Panc1 (cell line): Measurements from ENCODE around the gene CCDC158. TPM values are rescaled to one million over a fixed set of nuclear protein-coding genes. Genes with fewer than 3 reads are reported as not detected.

Experiments
- ATAC-seq: fragments of 200-7000 bp; cut with Tn5 transposase; 2 replicates; pipeline ENCODE4 v1.9.1; 2020; ENCODE audit warnings: mild to moderate bottlenecking, moderate library complexity
- BruUV-seq: library from RNA; stranded (reverse); fragments of 400-500 nt; replicated peaks from 2 replicates; lab custom pipeline; 2021; lab: Mats Ljungman, UMichigan
- CTCF ChIA-PET: fragments of 300-600 bp; sonication (Branson Sonifier 250); formaldehyde crosslinking; loops from one replicate; lab custom pipeline; 2022; ENCODE audit warnings: antibody characterized with exemption; lab: Charles Lee
- POLR2A ChIA-PET: fragments of 300-600 bp; sonication (Branson Sonifier 250); formaldehyde crosslinking; loops from one replicate; lab custom pipeline; 2022; ENCODE audit warnings: antibody characterized with exemption; lab: Charles Lee
- DNase-seq: peaks from one replicate; pipeline ENCODE4 v3.0.0-alpha.2; 2010; ENCODE audit warnings: low read depth, low spot score
- H3K27ac ChIP-seq: 2 replicates; pipeline ENCODE4 v1.5.1; 2011; ENCODE audit warnings: mild to moderate bottlenecking, low read length, inconsistent platforms
- H3K27me3 ChIP-seq: fragments of 200-500 bp; sonication (Bioruptor generic); 2 replicates; pipeline ENCODE4 v1.6.0; 2014; ENCODE audit warnings: low read length, inconsistent platforms; ENCODE audit not compliant: control insufficient read depth, insufficient read depth
- H3K36me3 ChIP-seq: fragments of 200-500 bp; sonication (Bioruptor generic); 2 replicates; pipeline ENCODE4 v1.5.1; 2014; ENCODE audit warnings: inconsistent platforms, mild to moderate bottlenecking, low read length, moderate library complexity; ENCODE audit not compliant: control insufficient read depth, insufficient read depth
- H3K4me1 ChIP-seq: 2 replicates; pipeline ENCODE4 v1.5.1; 2011; ENCODE audit warnings: inconsistent platforms, mild to moderate bottlenecking, low read length, moderate library complexity; ENCODE audit not compliant: control insufficient read depth, insufficient read depth
- H3K4me3 ChIP-seq, 2 experiments: 2 replicates each; pipeline ENCODE4 v1.5.1; 2011 to 2012; ENCODE audit warnings: low read depth in 2 of 2, low read length in 2 of 2, mild to moderate bottlenecking in 2 of 2, inconsistent platforms in 1 of 2, moderate library complexity in 1 of 2
- H3K9me3 ChIP-seq: fragments of 200-500 bp; sonication (Bioruptor generic); 2 replicates; pipeline ENCODE4 v1.5.1; 2014; ENCODE audit warnings: low read depth, mild to moderate bottlenecking, inconsistent platforms, low read length, moderate library complexity; ENCODE audit not compliant: control insufficient read depth, insufficient read depth
- POLR2AphosphoS5 ChIP-seq: IDR thresholded peaks from 2 replicates; pipeline ENCODE4 v1.6.1; 2012; ENCODE audit warnings: mild to moderate bottlenecking, low read depth, low read length, moderate library complexity
- REST ChIP-seq, 2 experiments: IDR thresholded peaks; 2 replicates each; pipeline ENCODE4 v1.6.1; 2011 to 2012; ENCODE audit warnings: low read depth in 2 of 2, control low read depth in 1 of 2, low read length in 1 of 2, mild to moderate bottlenecking in 1 of 2, moderate library complexity in 1 of 2; ENCODE audit not compliant: insufficient read depth in 1 of 2
- SIN3A ChIP-seq: IDR thresholded peaks from 2 replicates; pipeline ENCODE4 v1.6.1; 2012; ENCODE audit warnings: low read depth, mild to moderate bottlenecking, low read length, moderate library complexity, borderline replicate concordance; ENCODE audit not compliant: insufficient read depth
- TCF7L2 ChIP-seq: IDR thresholded peaks from 2 replicates; pipeline ENCODE4 v1.6.1; 2011; ENCODE audit warnings: mild to moderate bottlenecking, low read depth, low read length, inconsistent platforms
- in situ Hi-C: cut with HindIII; loops from 2 replicates; pipeline ENCODE4 v1.10.0; 2016; ENCODE audit warnings: low sequenced_read_pairs, low pct_unique_long_range_greater_than_20kb
- intact Hi-C: fragments of 100-400 bp; cut with micrococcal nuclease; formaldehyde crosslinking; loops from one replicate; pipeline ENCODE4 v1.10.0; 2022; ENCODE audit not compliant: unreplicated experiment
- total RNA-seq: library from RNA; stranded (reverse); gene quantifications from one replicate; pipeline ENCODE4 v1.2.1, GENCODE V29; 2021; ENCODE audit not compliant: unreplicated experiment
- TF ChIP-seq, protein P1 (sequence below): fragments of 450-650 bp; IDR thresholded peaks from 2 replicates; pipeline ENCODE4 v1.5.1; 2017; ENCODE audit warnings: mild to moderate bottlenecking

The CCDC158 gene
- total RNA-seq, 1 experiment from 2014 or later, result 0.28 TPM

DNA sequence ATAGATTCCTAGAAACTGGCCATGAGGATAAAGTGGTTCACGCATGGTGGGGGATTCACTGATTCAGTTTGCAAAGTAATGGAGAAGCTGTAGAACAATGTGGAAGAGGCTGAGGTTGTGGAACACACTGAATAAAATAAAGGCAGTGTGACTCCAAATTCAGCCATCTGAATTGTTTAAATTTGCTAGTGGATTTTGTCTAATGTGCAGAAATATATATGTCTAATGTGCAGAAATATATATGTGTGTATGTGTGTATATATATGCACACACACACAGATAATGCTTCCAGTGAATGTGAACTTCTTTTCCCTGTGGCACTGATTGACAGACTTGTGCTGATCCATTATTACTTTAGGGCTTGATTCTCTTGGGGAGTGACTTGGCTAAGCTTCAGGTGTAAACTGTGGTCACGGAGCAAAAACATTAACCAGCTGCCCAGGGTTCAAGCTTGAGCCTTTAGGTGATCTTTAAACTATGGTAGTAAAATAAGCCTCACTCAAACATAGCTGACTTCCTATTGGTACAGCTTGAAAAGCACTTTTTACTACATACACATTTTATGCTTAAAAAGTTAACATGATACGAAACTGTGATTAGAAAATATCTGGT is 110.9 kb downstream of the CCDC158 start:
- in situ Hi-C loops (no loop called here), intact Hi-C loops (no loop called here)
- H3K27ac ChIP-seq, result no peak overlapping the region
- TF ChIP-seq POLR2AphosphoS5 (no peak), TCF7L2 (no peak), SIN3A (no peak), REST (IDR thresholded peaks at IDR 0.05; ENCODE audit: insufficient read depth in 1 of 2, low read depth in 2 of 2, low read length in 1 of 2) (no peak)
- TF ChIP-seq, protein P1, sequence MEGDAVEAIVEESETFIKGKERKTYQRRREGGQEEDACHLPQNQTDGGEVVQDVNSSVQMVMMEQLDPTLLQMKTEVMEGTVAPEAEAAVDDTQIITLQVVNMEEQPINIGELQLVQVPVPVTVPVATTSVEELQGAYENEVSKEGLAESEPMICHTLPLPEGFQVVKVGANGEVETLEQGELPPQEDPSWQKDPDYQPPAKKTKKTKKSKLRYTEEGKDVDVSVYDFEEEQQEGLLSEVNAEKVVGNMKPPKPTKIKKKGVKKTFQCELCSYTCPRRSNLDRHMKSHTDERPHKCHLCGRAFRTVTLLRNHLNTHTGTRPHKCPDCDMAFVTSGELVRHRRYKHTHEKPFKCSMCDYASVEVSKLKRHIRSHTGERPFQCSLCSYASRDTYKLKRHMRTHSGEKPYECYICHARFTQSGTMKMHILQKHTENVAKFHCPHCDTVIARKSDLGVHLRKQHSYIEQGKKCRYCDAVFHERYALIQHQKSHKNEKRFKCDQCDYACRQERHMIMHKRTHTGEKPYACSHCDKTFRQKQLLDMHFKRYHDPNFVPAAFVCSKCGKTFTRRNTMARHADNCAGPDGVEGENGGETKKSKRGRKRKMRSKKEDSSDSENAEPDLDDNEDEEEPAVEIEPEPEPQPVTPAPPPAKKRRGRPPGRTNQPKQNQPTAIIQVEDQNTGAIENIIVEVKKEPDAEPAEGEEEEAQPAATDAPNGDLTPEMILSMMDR, result no peak
- no peak overlapping the region for H3K4me3 ChIP-seq
- H3K4me1 ChIP-seq, result no peaks in the 10 kb centered on the region; the same call in 1 of the 2 replicates
- ChIA-PET CTCF (no interaction called here), POLR2A (no interaction called here)
- no peaks in the 10 kb centered on the region for H3K27me3 ChIP-seq
- no TSS peak for BruUV-seq
- no peaks in the 10 kb centered on the region; the same call in none of the 2 replicates for H3K36me3 ChIP-seq
- DNase-seq (no peak), ATAC-seq (no peak)
- H3K9me3 ChIP-seq, result no peaks in the 10 kb centered on the region

DNA sequence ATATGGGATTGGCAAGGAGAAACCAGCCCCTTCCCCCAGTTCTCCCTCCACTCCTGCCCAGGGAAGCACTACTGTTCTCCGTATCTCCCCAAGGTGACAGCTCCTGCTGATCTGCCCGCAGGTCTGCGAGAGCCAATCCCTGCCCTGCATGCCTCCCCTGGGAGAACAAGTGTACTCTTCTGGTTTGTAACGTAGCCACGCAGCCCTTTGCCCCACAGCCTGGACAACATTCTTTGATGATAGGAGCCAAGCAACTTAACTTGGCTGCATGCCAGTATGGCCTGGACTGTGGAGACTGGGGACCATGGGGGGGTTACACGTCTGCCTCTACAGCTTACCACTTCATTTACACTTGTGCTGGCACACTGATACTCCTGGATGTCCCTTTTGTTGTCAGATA is 112.4 kb downstream of the CCDC158 start:
- Histone ChIP-seq H3K4me3 (no peak overlapping the region), H3K27ac (no peak overlapping the region), H3K27me3 (no peaks in the 10 kb centered on the region), H3K36me3 (no peaks in the 10 kb centered on the region; the same call in none of the 2 replicates), H3K9me3 (no peaks in the 10 kb centered on the region), H3K4me1 (no peaks in the 10 kb centered on the region; the same call in 1 of the 2 replicates)
- ATAC-seq, result no peak
- no peak for DNase-seq
- TF ChIP-seq POLR2AphosphoS5, result no peak
- POLR2A ChIA-PET, result no interaction called here
- intact Hi-C loops (no loop called here), in situ Hi-C loops (no loop called here)
- CTCF ChIA-PET, result no interaction called here
- no TSS peak for BruUV-seq

- no TSS peak for BruUV-seq
- Histone ChIP-seq H3K4me1 (no peaks in the 10 kb centered on the region; the same call in 1 of the 2 replicates), H3K36me3 (no peaks in the 10 kb centered on the region; the same call in none of the 2 replicates), H3K27ac (peak overlapping the region; percentile 81; the same call in 1 of the 2 replicates), H3K4me3 (peak overlapping the region; percentile 77 to 88), H3K9me3 (no peaks in the 10 kb centered on the region), H3K27me3 (no peaks in the 10 kb centered on the region)
- no peak for TF ChIP-seq TCF7L2
- no peak for TF ChIP-seq REST (IDR thresholded peaks at IDR 0.05; ENCODE audit: insufficient read depth in 1 of 2, low read depth in 2 of 2, low read length in 1 of 2)
- no peak for TF ChIP-seq POLR2AphosphoS5
- TF ChIP-seq SIN3A, result no peak
- DNase-seq (no peak), ATAC-seq (no peak)
- in situ Hi-C loops, result no loop called here
- ChIA-PET CTCF (interaction anchor here (0.6 to 0.7 kb wide), 2 partner anchors 24 to 197 kb away, joined by 3 read pairs; no protein-coding TSS in a partner anchor), POLR2A (interaction anchor here (0.5 kb wide), 1 partner anchor 131 kb away, joined by 7 read pairs; no protein-coding TSS in a partner anchor)
- intact Hi-C loops, result no loop called here
Observed at GRCh38 chr4:76307660-76308014, 113.3 kb downstream of the CCDC158 start.
